Adrenal gland (tissue), 12 donors: ENCODE results near the gene SLC30A7. TPM values are rescaled to one million over a fixed set of nuclear protein-coding genes. Genes with fewer than 3 reads are reported as not detected.

Source experiments
- DNase-seq, 7 donors: peaks; one replicate each; pipeline ENCODE4 v3.0.0-alpha.2; 2019 to 2020
- H3K27ac ChIP-seq, 5 donors: fragments of 200-600 bp; sonication (generic) in 4 of 5; 1 replicate in 3 of 5; 2 replicates in 2 of 5; pipeline versions ENCODE4 v1.5.1 to v1.8.0; 2016 to 2020; ENCODE audit warnings: mild to moderate bottlenecking in 1 of 5
- H3K27me3 ChIP-seq: fragments of 200-600 bp; 2 replicates; pipeline ENCODE4 v1.8.0; 2021
- H3K36me3 ChIP-seq, 2 donors: fragments of 200-600 bp; replicated peaks in 1 of 2; 1 replicate in 1 of 2; 2 replicates in 1 of 2; pipeline versions ENCODE4 v1.5.1 to v1.8.0; 2018 to 2022
- H3K4me1 ChIP-seq, 2 donors: fragments of 200-600 bp; replicated peaks in 1 of 2; 1 replicate in 1 of 2; 2 replicates in 1 of 2; pipeline versions ENCODE4 v1.5.1 to v1.8.0; 2018 to 2021
- H3K4me3 ChIP-seq, 4 donors: fragments of 200-600 bp; sonication (generic) in 3 of 4; one replicate each; pipeline ENCODE4 v1.5.1; 2016 to 2018
- H3K9me3 ChIP-seq, 3 donors: fragments of 200-600 bp; sonication (generic) in 1 of 3; replicated peaks in 1 of 3; 1 replicate in 2 of 3; 2 replicates in 1 of 3; pipeline versions ENCODE4 v1.5.1 to v1.8.0; 2016 to 2021
- POLR2A ChIP-seq, 2 donors: fragments of 450-650 bp; IDR thresholded peaks; one replicate each; pipeline ENCODE4 v1.6.1; 2017; ENCODE audit warnings: antibody characterized with exemption in 2 of 2, mild to moderate bottlenecking in 2 of 2, moderate library complexity in 1 of 2
- WGBS, 4 donors: extraction: QIAGEN DNeasy Blood & Tissue Kit in 2 of 4; methylation state at CpG; one replicate each; pipeline versions ENCODE4 v1.1.5 to v1.1.7; 2013 to 2017; 5-methylcytosine and 5-hydroxymethylcytosine counted together
- intact Hi-C, 2 donors: fragments of 100-400 bp; cut with DNase I; formaldehyde crosslinking; loops; one replicate each; pipeline versions ENCODE4 v1.14.1 to v1.15.0; 2022 to 2023
- polyA plus RNA-seq, 3 donors: library from polyadenylated mRNA; stranded (reverse); fragments of 200-250 nt in 2 of 3; fragments of 350-450 nt in 1 of 3; fragmentation: Illumina TruSeq in 1 of 3; extraction: RNeasy Lipid Tissue Mini Kit (QIAGEN cat#74804) in 1 of 3; gene quantifications; one replicate each; pipeline ENCODE4 v1.2.3, GENCODE V29; 2013 to 2014
- total RNA-seq, 9 donors: library from RNA; depleted of rRNA in 4 of 9; stranded (reverse); fragments of >200 nt in 4 of 9; fragments of 120-200 nt in 1 of 9; fragmentation: NEBNext Ultra II Directional in 1 of 9; extraction: Animal tissue kit (Norgen Biotek cat#: 25700) in 1 of 9; gene quantifications; one replicate each; pipeline versions ENCODE4 v1.1.0 to v1.2.4, GENCODE V29; 2013 to 2023
- TF ChIP-seq, protein P1 (sequence below), 6 experiments: fragments of 450-650 bp in 4 of 6; fragments of 200-600 bp in 2 of 6; sonication (generic) in 1 of 6; IDR thresholded peaks; 1 replicate in 5 of 6; 2 replicates in 1 of 6; pipeline versions ENCODE4 v1.5.1 to v1.8.0; 2016 to 2021; ENCODE audit warnings: antibody characterized with exemption in 6 of 6, mild to moderate bottlenecking in 2 of 6, moderate library complexity in 1 of 6
- donor health status: healthy with polysubstance abuse.
- donor health status: Bipolar disorder and iron deficiency.
- donor health status: DM: yes; HTN: yes; CAD: no.
- donor health status: DM: no; HTN: no; CAD: no.
- donor health status: DM: no; HTN: no; CAD: no.
- donor health status: DM: yes; HTN: yes; CAD: no.

Gene SLC30A7
- total and polyA plus RNA-seq, 12 donors, result 3.1 to 79.8 (median 30.5) TPM

DNA sequence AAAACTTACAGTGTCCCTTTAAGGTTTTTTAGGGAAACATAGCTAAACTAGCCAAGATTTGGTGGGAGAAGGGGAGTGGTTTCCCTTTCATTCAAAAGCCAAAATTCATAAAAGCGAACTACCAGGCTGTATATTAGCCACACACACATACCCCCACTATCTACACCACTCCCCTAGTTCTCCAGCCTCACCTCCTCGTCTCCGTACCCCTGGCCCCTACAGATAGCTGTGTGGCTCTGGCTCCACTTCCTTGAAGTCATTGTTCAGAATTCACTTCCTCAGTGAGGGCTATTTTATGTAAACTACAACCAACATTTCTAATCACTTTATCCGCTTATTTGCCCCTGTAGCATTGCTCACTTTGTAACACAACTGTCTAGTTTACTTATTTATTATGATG lies 135.0 kb downstream of the SLC30A7 start:
- intact Hi-C loops, result no loop called here
- H3K27me3 ChIP-seq, result no peaks in the 10 kb centered on the region
- no peak overlapping the region for H3K4me3 ChIP-seq
- no peak for DNase-seq
- H3K36me3 ChIP-seq, result no peaks in the 10 kb centered on the region
- H3K9me3 ChIP-seq, result no peaks in the 10 kb centered on the region
- 89 to 96% (median 92%) methylated on average over 4 of the region's 4 CpGs for WGBS, 4 donors
- H3K4me1 ChIP-seq, result peaks cover 0 to 10% of the 10 kb centered on the region in 2 donors
- TF ChIP-seq, protein P1, sequence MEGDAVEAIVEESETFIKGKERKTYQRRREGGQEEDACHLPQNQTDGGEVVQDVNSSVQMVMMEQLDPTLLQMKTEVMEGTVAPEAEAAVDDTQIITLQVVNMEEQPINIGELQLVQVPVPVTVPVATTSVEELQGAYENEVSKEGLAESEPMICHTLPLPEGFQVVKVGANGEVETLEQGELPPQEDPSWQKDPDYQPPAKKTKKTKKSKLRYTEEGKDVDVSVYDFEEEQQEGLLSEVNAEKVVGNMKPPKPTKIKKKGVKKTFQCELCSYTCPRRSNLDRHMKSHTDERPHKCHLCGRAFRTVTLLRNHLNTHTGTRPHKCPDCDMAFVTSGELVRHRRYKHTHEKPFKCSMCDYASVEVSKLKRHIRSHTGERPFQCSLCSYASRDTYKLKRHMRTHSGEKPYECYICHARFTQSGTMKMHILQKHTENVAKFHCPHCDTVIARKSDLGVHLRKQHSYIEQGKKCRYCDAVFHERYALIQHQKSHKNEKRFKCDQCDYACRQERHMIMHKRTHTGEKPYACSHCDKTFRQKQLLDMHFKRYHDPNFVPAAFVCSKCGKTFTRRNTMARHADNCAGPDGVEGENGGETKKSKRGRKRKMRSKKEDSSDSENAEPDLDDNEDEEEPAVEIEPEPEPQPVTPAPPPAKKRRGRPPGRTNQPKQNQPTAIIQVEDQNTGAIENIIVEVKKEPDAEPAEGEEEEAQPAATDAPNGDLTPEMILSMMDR (IDR thresholded peaks at IDR 0.05), result no peak
- no peak for TF ChIP-seq POLR2A (IDR thresholded peaks at IDR 0.05)
- no peak overlapping the region for H3K27ac ChIP-seq

Other genes with a start within 250 kb of the SLC30A7 start
- 100 to 1,000 TPM in 2 of 9 donors, 10 to 100 TPM in 7; 36.4 to 233 (median 88.2) TPM for gene VCAM1, start 176.3 kb upstream of the SLC30A7 start, total RNA-seq
- 100 to 1,000 TPM in 1 of 3 donors, 10 to 100 TPM in 2; 32.3 to 162 (median 38.0) TPM for gene VCAM1, start 176.3 kb upstream of the SLC30A7 start, polyA plus RNA-seq
- gene EXTL2, start 1.2 kb upstream of the SLC30A7 start, total RNA-seq, result 10 to 100 TPM; 20.2 to 98.9 (median 32.3) TPM
- gene EXTL2, start 1.2 kb upstream of the SLC30A7 start, polyA plus RNA-seq, result 10 to 100 TPM; 15.4 to 31.7 (median 25.0) TPM
- gene DPH5, start 129.7 kb downstream of the SLC30A7 start, total RNA-seq, result 10 to 100 TPM; 21.7 to 52.5 (median 40.5) TPM
- 10 to 100 TPM; 37.7 to 59.1 (median 48.9) TPM for gene DPH5, start 129.7 kb downstream of the SLC30A7 start, polyA plus RNA-seq